K562 (cell line): ENCODE data around the gene PPP1R14C. TPM values are rescaled to one million over a fixed set of nuclear protein-coding genes. Genes with fewer than 3 reads are reported as not detected.

ENCODE experiments used
- ATAC-seq: fragments of 200-7000 bp; cut with Tn5 transposase; 3 replicates; pipeline ENCODE4 v1.9.1; 2020; ENCODE audit warnings: moderate library complexity
- BruUV-seq: library from RNA; stranded (reverse); fragments of 400-500 nt; replicated peaks from 2 replicates; lab custom pipeline; 2021; lab: Mats Ljungman, UMichigan
- CTCF ChIA-PET: fragments of 300-600 bp; formaldehyde crosslinking; extraction: SDS; loops from one replicate; lab custom pipeline; 2021; ENCODE audit warnings: low intra/inter-chr PET ratio; lab: Yijun Ruan, JAX
- POLR2A ChIA-PET: fragments of 300-600, 350-650 bp; sonication (Branson Sonifier 250); formaldehyde crosslinking; extraction: SDS; loops from one replicate; lab custom pipeline; 2021; ENCODE audit warnings: antibody characterized with exemption, inconsistent platforms; lab: Yijun Ruan, JAX
- DNase-seq, 4 experiments: peaks; one replicate each; pipeline versions ENCODE4 v3.0.0 to v3.0.0-alpha.2; 2011 to 2018; ENCODE audit warnings: low spot score in 3 of 4, mixed read lengths in 3 of 4; ENCODE audit errors: extremely low read depth in 1 of 4
- FAIRE-seq: peaks from 2 replicates; lab custom pipeline; 2011; peaks lifted over from hg19 to GRCh38; lab: Jason Lieb, UNC
- H2AFZ ChIP-seq: 2 replicates; pipeline ENCODE4 v1.6.0; 2011; ENCODE audit warnings: low read depth, low read length, control low read depth, inconsistent platforms
- H3K27ac ChIP-seq: fragments of 200-600 bp; 3 replicates; pipeline ENCODE4 v1.8.0; 2011; ENCODE audit warnings: low read depth, mild to moderate bottlenecking, control low read depth, inconsistent platforms, low read length, moderate library complexity, mixed read lengths; ENCODE audit errors: extremely low read depth
- H3K27me3 ChIP-seq, 2 experiments: fragments of 300-600 bp in 1 of 2; 2 replicates in 1 of 2; 3 replicates in 1 of 2; pipeline versions ENCODE4 v1.6.0 to v1.8.0; 2011; ENCODE audit warnings: inconsistent platforms in 2 of 2, low read length in 2 of 2, mild to moderate bottlenecking in 1 of 2, mixed read lengths in 1 of 2, moderate library complexity in 1 of 2; ENCODE audit not compliant: control insufficient read depth in 2 of 2, insufficient read depth in 2 of 2
- H3K36me3 ChIP-seq: fragments of 300-600 bp; 3 replicates; pipeline ENCODE4 v1.8.0; 2011; ENCODE audit warnings: mild to moderate bottlenecking, low read length, inconsistent platforms; ENCODE audit not compliant: control insufficient read depth, insufficient read depth
- H3K4me1 ChIP-seq, 2 experiments: fragments of 200-600 bp in 1 of 2; replicated peaks in 1 of 2; 2 replicates in 1 of 2; 3 replicates in 1 of 2; pipeline versions ENCODE4 v1.5.1 to v1.8.0; 2011; ENCODE audit warnings: inconsistent platforms in 2 of 2, low read length in 2 of 2, mild to moderate bottlenecking in 1 of 2, mixed read lengths in 1 of 2, moderate library complexity in 1 of 2; ENCODE audit not compliant: control insufficient read depth in 2 of 2, insufficient read depth in 2 of 2
- H3K4me2 ChIP-seq: 2 replicates; pipeline ENCODE4 v1.6.1; 2011; ENCODE audit warnings: low read length, control low read depth, inconsistent platforms, mixed read lengths; ENCODE audit not compliant: insufficient read depth
- H3K4me3 ChIP-seq: fragments of 200-600 bp; sonication (generic), shearing (Covaris generic); 2 replicates; pipeline ENCODE4 v1.5.1; 2016; ENCODE audit warnings: control low read depth, inconsistent platforms
- H3K79me2 ChIP-seq: fragments of 200-600 bp; 3 replicates; pipeline ENCODE4 v1.8.0; 2011; ENCODE audit warnings: low read length, inconsistent platforms; ENCODE audit not compliant: control insufficient read depth, insufficient read depth
- H3K9ac ChIP-seq, 2 experiments: 2 replicates each; pipeline versions ENCODE4 v1.6.0 to v1.6.1; 2011; ENCODE audit warnings: low read depth in 2 of 2, low read length in 2 of 2, control low read depth in 1 of 2, inconsistent platforms in 1 of 2, mild to moderate bottlenecking in 1 of 2, mixed read lengths in 1 of 2; ENCODE audit not compliant: insufficient read depth in 1 of 2
- H3K9me1 ChIP-seq: one replicate; pipeline ENCODE4 v1.6.0; 2011; ENCODE audit warnings: inconsistent platforms, mild to moderate bottlenecking, low read length, moderate library complexity; ENCODE audit not compliant: control insufficient read depth, insufficient read depth
- H3K9me3 ChIP-seq: replicated peaks from 2 replicates; pipeline ENCODE4 v1.5.1; 2011; ENCODE audit warnings: low read depth, low read length, inconsistent platforms; ENCODE audit not compliant: control insufficient read depth, insufficient read depth
- H4K20me1 ChIP-seq: replicated peaks from 2 replicates; pipeline ENCODE4 v1.6.1; 2011; ENCODE audit warnings: low read length, inconsistent platforms, mixed read lengths; ENCODE audit not compliant: control insufficient read depth, insufficient read depth
- GABPB1 ChIP-seq: sonication (generic); formaldehyde crosslinking; IDR thresholded peaks from 2 replicates; pipeline ENCODE4 v1.8.0; 2022; ENCODE audit warnings: mild to moderate bottlenecking, missing genetic modification reagents
- KAT7 ChIP-seq: sonication (generic); formaldehyde crosslinking; IDR thresholded peaks from 2 replicates; pipeline ENCODE4 v1.8.0; 2022; ENCODE audit warnings: missing genetic modification reagents, mild to moderate bottlenecking, borderline replicate concordance
- KDM1A ChIP-seq, 2 experiments: fragments of 450-650 bp; IDR thresholded peaks; 2 replicates each; pipeline ENCODE4 v1.6.1; 2016; ENCODE audit warnings: mild to moderate bottlenecking in 2 of 2
- MEIS2 ChIP-seq: fragments of 450-650 bp; IDR thresholded peaks from 2 replicates; pipeline ENCODE4 v1.6.1; 2014; ENCODE audit warnings: mild to moderate bottlenecking; ENCODE audit not compliant: partially characterized antibody
- NONO ChIP-seq, 2 experiments: fragments of 200-400 bp in 1 of 2; fragments of 450-650 bp in 1 of 2; formaldehyde crosslinking in 1 of 2; IDR thresholded peaks; 2 replicates each; pipeline ENCODE4 v1.6.1; 2017; ENCODE audit warnings: low read depth in 2 of 2, mild to moderate bottlenecking in 2 of 2, moderate library complexity in 2 of 2, low read length in 1 of 2
- PKNOX1 ChIP-seq: fragments of 450-650 bp; IDR thresholded peaks from 2 replicates; pipeline ENCODE4 v1.6.1; 2016
- POLR2A ChIP-seq: fragments of 450-650 bp; conservative IDR thresholded peaks from 2 replicates; pipeline ENCODE4 v1.6.1; 2016
- TAF1 ChIP-seq: IDR thresholded peaks from 2 replicates; pipeline ENCODE4 v1.6.1; 2011; ENCODE audit warnings: mild to moderate bottlenecking, low read length, moderate library complexity; ENCODE audit not compliant: insufficient read depth, control insufficient read depth, severe bottlenecking; ENCODE audit errors: extremely low read depth
- ZKSCAN1 ChIP-seq: fragments of 150-350 bp; IDR thresholded peaks from 2 replicates; pipeline ENCODE4 v1.6.1; 2016; ENCODE audit warnings: low read depth, low read length
- ZNF124 ChIP-seq: sonication (generic); formaldehyde crosslinking; IDR thresholded peaks from 2 replicates; pipeline ENCODE4 v1.8.1; 2022; ENCODE audit warnings: missing genetic modification reagents
- ZNF639 ChIP-seq, 2 experiments: fragments of 200-800 bp in 1 of 2; sonication (Bioruptor generic) in 1 of 2; sonication (generic) in 1 of 2; formaldehyde crosslinking in 1 of 2; IDR thresholded peaks in 1 of 2; conservative IDR thresholded peaks in 1 of 2; 2 replicates each; pipeline versions ENCODE4 v1.5.0 to v1.6.1; 2016 to 2020; ENCODE audit warnings: missing compliant biosample characterization in 1 of 2, missing genetic modification characterization in 1 of 2, missing genetic modification reagents in 1 of 2
- WGBS: fragments of 100-300 bp; shearing (Covaris generic); methylation state at CpG from one replicate; pipeline ENCODE4 v1.1.6; 2016; ENCODE audit warnings: low coverage, mixed read lengths; ENCODE audit not compliant: insufficient coverage; ENCODE audit errors: missing lambda C conversion rate; 5-methylcytosine and 5-hydroxymethylcytosine counted together
- in situ Hi-C: fragments of 300-500 bp; cut with MboI; formaldehyde crosslinking; loops from 4 replicates; pipeline ENCODE4 v1.15.0; 2018; ENCODE audit warnings: inconsistent platforms, mixed read lengths
- intact Hi-C: fragments of 100-400 bp; cut with micrococcal nuclease; formaldehyde crosslinking; loops from 2 replicates; pipeline ENCODE4 v1.14.2; 2022
- polyA plus RNA-seq, 8 experiments: library from polyadenylated mRNA; depleted of rRNA in 4 of 8; stranded (reverse) in 5 of 8; unstranded in 3 of 8; fragments of >200 nt; fragmentation: Nextera tagmentation in 2 of 8; fragmentation: Illumina TruSeq in 1 of 8; extraction: Ambion mirVana in 2 of 8; extraction: Trizol in 1 of 8; gene quantifications; 2 replicates each; pipeline versions ENCODE4 v1.2.1 to v1.2.3, GENCODE V29; 2011 to 2014; ENCODE audit warnings: inconsistent platforms in 1 of 8, missing spikeins in 1 of 8
- total RNA-seq, 7 experiments: library from RNA; depleted of rRNA in 6 of 7; stranded (reverse); fragments of >200 nt in 6 of 7; fragmentation: Illumina TruSeq in 2 of 7; extraction: Trizol in 2 of 7; gene quantifications; 2 replicates each; pipeline versions ENCODE4 v1.2.1 to v1.2.3, GENCODE V29; 2011 to 2021; ENCODE audit warnings: low replicate concordance in 1 of 7

The PPP1R14C gene
- total and polyA plus RNA-seq, 9 of the 15 experiments (the other 6 are each of a cell fraction or from before 2014, with no cell fraction given), result 4.5 to 16.6 (median 11.9) TPM

GRCh38 chr6:150165020-150165702, 22.3 kb downstream of the PPP1R14C start:
- Histone ChIP-seq H4K20me1 (no peaks in the 10 kb centered on the region), H3K9ac (no peak overlapping the region), H2AFZ (no peak overlapping the region), H3K4me3 (no peak overlapping the region), H3K27me3 (no peaks in the 10 kb centered on the region), H3K9me1 (no peaks in the 10 kb centered on the region)
- BruUV-seq, result no TSS peak
- no peak for ATAC-seq
- DNase-seq, result no peak
- no peak for TF ChIP-seq KDM1A (IDR thresholded peaks at IDR 0.05)
- peak; percentile 79 for TF ChIP-seq ZKSCAN1
- TF ChIP-seq, all 486 proteins: peak for 1
- H3K79me2 ChIP-seq, result peaks cover 36% of the 10 kb centered on the region
- intact Hi-C loops, result loop anchor here (5.0 kb wide), 1 partner anchor 157 kb away; no protein-coding TSS in a partner anchor
- in situ Hi-C loops, result no loop called here
- no peak for FAIRE-seq
- H3K9me3 ChIP-seq, result no peaks in the 10 kb centered on the region
- H3K36me3 ChIP-seq, result no peaks in the 10 kb centered on the region; the same call in 2 of the 3 replicates
- no peak overlapping the region; the same call in 2 of the 3 replicates for H3K27ac ChIP-seq
- CTCF ChIA-PET, result interaction anchor here (1.1 kb wide), 1 partner anchor 170 kb away, joined by 6 read pairs; no protein-coding TSS in a partner anchor
- no peak overlapping the region for H3K4me2 ChIP-seq
- POLR2A ChIA-PET, result interaction anchor here (1.0 to 1.7 kb wide), 4 partner anchors 11 to 41 kb away, joined by 4 read pairs; no protein-coding TSS in a partner anchor
- H3K4me1 ChIP-seq, result peaks cover 12 to 28% of the 10 kb centered on the region in 2 experiments; a peak in 4 of 5 replicates

- H3K4me3 ChIP-seq, result peak overlapping the region; percentile 51
- 25% methylated on average over 6 of the region's 6 CpGs for WGBS
- 0 out of 2 replicates have a peak, but pooled peaks have one; percentile 57 for TF ChIP-seq KAT7
- TF ChIP-seq TAF1, result peak; percentile 0
- peak; percentile 71 for TF ChIP-seq PKNOX1
- TF ChIP-seq POLR2A, result no peak
- TF ChIP-seq NONO (IDR thresholded peaks at IDR 0.05; ENCODE audit: low read depth in 2 of 2, low read length in 1 of 2), result peak in 1 of 2 experiments; percentile 33; a peak in 1 of 4 replicates
- 0 out of 2 replicates have a peak, but pooled peaks have one; percentile 34 for TF ChIP-seq GABPB1 (CRISPR knock-in tag)
- no peak for TF ChIP-seq ZNF639 (CRISPR knock-in tag; conservative IDR thresholded peaks at IDR 0.05 in 1 of 2, IDR thresholded peaks at IDR 0.05 in 1 of 2)
- TF ChIP-seq ZNF124, result no peak
- peak; percentile 65 for TF ChIP-seq MEIS2
These were observed 24.6 kb downstream of the PPP1R14C start for GRCh38 chr6:150167479-150167873.

More at GRCh38 chr6:150167479-150167873, 24.6 kb downstream of the PPP1R14C start:
- Histone ChIP-seq H3K36me3 (no peaks in the 10 kb centered on the region; the same call in 2 of the 3 replicates), H3K4me2 (peak overlapping the region; percentile 89), H3K27ac (peak overlapping the region; percentile 96), H3K27me3 (no peaks in the 10 kb centered on the region), H3K4me1 (peaks cover 12 to 28% of the 10 kb centered on the region in 2 experiments; a peak in 4 of 5 replicates), H3K9ac (peak overlapping the region; percentile 46 to 87), H3K9me3 (no peaks in the 10 kb centered on the region), H3K9me1 (no peaks in the 10 kb centered on the region), H4K20me1 (no peaks in the 10 kb centered on the region), H3K79me2 (peaks cover 36% of the 10 kb centered on the region), H2AFZ (peak overlapping the region; percentile 68)
- ATAC-seq (peak; percentile 63), FAIRE-seq (no peak), DNase-seq (peak in 2 of 4 experiments; percentile 24 to 40)
- intact Hi-C loops, result loop anchor here (5.0 kb wide), 1 partner anchor 155 kb away; no protein-coding TSS in a partner anchor
- in situ Hi-C loops, result no loop called here
- ChIA-PET CTCF (no interaction called here), POLR2A (interaction anchor here (0.6 to 2.4 kb wide), 4 partner anchors 11 to 76 kb away, joined by 3 to 10 read pairs (median 5); no protein-coding TSS in a partner anchor)
- no TSS peak for BruUV-seq
